CD14-positive monocyte (primary cell): ENCODE results near the gene AVP. TPM values are rescaled to one million over a fixed set of nuclear protein-coding genes. Genes with fewer than 3 reads are reported as not detected.

Experiments used
- DNase-seq, 3 donors: peaks; one replicate each; pipeline ENCODE4 v3.0.0-alpha.2; 2011 to 2022
- H2AFZ ChIP-seq: 2 replicates; pipeline ENCODE4 v1.6.0; 2012; ENCODE audit warnings: mild to moderate bottlenecking, low read depth, low read length, inconsistent platforms; ENCODE audit not compliant: insufficient read depth, poor library complexity, severe bottlenecking
- H3K27ac ChIP-seq, 2 donors: 1 replicate in 1 of 2; 2 replicates in 1 of 2; pipeline ENCODE4 v1.5.1; 2012 to 2013; ENCODE audit warnings: low read length in 2 of 2, control low read depth in 1 of 2, inconsistent platforms in 1 of 2, low read depth in 1 of 2, mild to moderate bottlenecking in 1 of 2
- H3K27me3 ChIP-seq, 2 donors: one replicate each; pipeline versions ENCODE4 v1.6.0 to v1.6.1; 2011 to 2013; ENCODE audit warnings: low read length in 2 of 2; ENCODE audit not compliant: control insufficient read depth in 2 of 2, insufficient read depth in 2 of 2
- H3K36me3 ChIP-seq, 2 donors: replicated peaks in 1 of 2; 1 replicate in 1 of 2; 2 replicates in 1 of 2; pipeline versions ENCODE4 v1.5.1 to v1.6.1; 2012 to 2013; ENCODE audit warnings: low read length in 2 of 2, control low read depth in 1 of 2, inconsistent platforms in 1 of 2, mild to moderate bottlenecking in 1 of 2; ENCODE audit not compliant: insufficient read depth in 2 of 2, control insufficient read depth in 1 of 2
- H3K4me1 ChIP-seq, 2 donors: 1 replicate in 1 of 2; 2 replicates in 1 of 2; pipeline versions ENCODE4 v1.5.1 to v1.6.1; 2012 to 2013; ENCODE audit warnings: low read length in 2 of 2, control low read depth in 1 of 2, inconsistent platforms in 1 of 2, mild to moderate bottlenecking in 1 of 2, moderate library complexity in 1 of 2; ENCODE audit not compliant: insufficient read depth in 2 of 2, control insufficient read depth in 1 of 2
- H3K4me2 ChIP-seq: replicated peaks from 2 replicates; pipeline ENCODE3; 2012; ENCODE audit warnings: low read length, moderate library complexity, mild to moderate bottlenecking; ENCODE audit not compliant: poor library complexity, severe bottlenecking; ENCODE audit errors: extremely low read depth
- H3K4me3 ChIP-seq, 3 experiments: fragments of 200-600 bp in 1 of 3; sonication (generic) in 1 of 3; replicated peaks in 1 of 3; 1 replicate in 2 of 3; 2 replicates in 1 of 3; pipeline ENCODE4 v1.5.1; 2011 to 2013; ENCODE audit warnings: low read length in 3 of 3, mild to moderate bottlenecking in 3 of 3, control low read depth in 2 of 3, low read depth in 2 of 3, inconsistent platforms in 1 of 3, moderate library complexity in 1 of 3
- H3K79me2 ChIP-seq: 2 replicates; pipeline ENCODE4 v1.6.0; 2012; ENCODE audit warnings: mild to moderate bottlenecking, control low read depth, inconsistent platforms, low read length, moderate library complexity; ENCODE audit not compliant: insufficient read depth
- H3K9ac ChIP-seq: 2 replicates; pipeline ENCODE4 v1.6.0; 2017; ENCODE audit warnings: low read length, mild to moderate bottlenecking; ENCODE audit not compliant: insufficient read depth, poor library complexity, severe bottlenecking
- H3K9me3 ChIP-seq, 2 donors: replicated peaks in 1 of 2; 1 replicate in 1 of 2; 2 replicates in 1 of 2; pipeline versions ENCODE4 v1.5.1 to v1.6.1; 2012 to 2013; ENCODE audit warnings: low read length in 2 of 2, control low read depth in 1 of 2; ENCODE audit not compliant: control insufficient read depth in 1 of 2, insufficient read depth in 1 of 2
- H4K20me1 ChIP-seq: 2 replicates; pipeline ENCODE4 v1.6.0; 2012; ENCODE audit warnings: mild to moderate bottlenecking, low read length, control low read depth, moderate library complexity; ENCODE audit not compliant: insufficient read depth
- H3K27ac Mint-ChIP-seq, 7 donors: one replicate each; pipeline ENCODE4 v1.8.0; 2020; ENCODE audit warnings: mild to moderate bottlenecking in 7 of 7, mixed read lengths in 7 of 7, moderate library complexity in 6 of 7, inconsistent platforms in 2 of 7
- H3K27me3 Mint-ChIP-seq, 3 donors: one replicate each; pipeline ENCODE4 v1.8.0; 2021 to 2022; ENCODE audit warnings: low read depth in 3 of 3, mild to moderate bottlenecking in 3 of 3, mixed read lengths in 3 of 3, moderate library complexity in 3 of 3, inconsistent platforms in 1 of 3
- H3K36me3 Mint-ChIP-seq, 2 donors: one replicate each; pipeline ENCODE4 v1.8.0; 2020; ENCODE audit warnings: mixed read lengths in 2 of 2, inconsistent platforms in 1 of 2, mild to moderate bottlenecking in 1 of 2
- H3K4me1 Mint-ChIP-seq: one replicate; pipeline ENCODE4 v1.8.0; 2020; ENCODE audit warnings: mild to moderate bottlenecking, mixed read lengths
- H3K4me3 Mint-ChIP-seq, 2 donors: one replicate each; pipeline ENCODE4 v1.8.0; 2020; ENCODE audit warnings: mild to moderate bottlenecking in 2 of 2, mixed read lengths in 2 of 2, moderate library complexity in 1 of 2
- H3K9me3 Mint-ChIP-seq, 7 donors: one replicate each; pipeline ENCODE4 v1.8.0; 2020 to 2022; ENCODE audit warnings: mixed read lengths in 7 of 7, mild to moderate bottlenecking in 6 of 7, moderate library complexity in 6 of 7, inconsistent platforms in 2 of 7
- WGBS: methylation state at CpG from one replicate; pipeline ENCODE4 v1.1.5; 2013; ENCODE audit warnings: missing lambda C conversion rate; ENCODE audit not compliant: insufficient coverage; 5-methylcytosine and 5-hydroxymethylcytosine counted together
- intact Hi-C, 2 donors: fragments of 100-400 bp; cut with micrococcal nuclease; formaldehyde crosslinking; loops; one replicate each; pipeline versions ENCODE4 v1.15.0 to v1.15.1; 2023
- polyA plus RNA-seq, 3 donors: library from polyadenylated mRNA; depleted of rRNA in 1 of 3; unstranded in 2 of 3; stranded (reverse) in 1 of 3; fragments of 300-500 nt in 2 of 3; fragments of >200 nt in 1 of 3; fragmentation: Illumina TruSeq in 2 of 3; gene quantifications; 1 replicate in 2 of 3; 2 replicates in 1 of 3; pipeline ENCODE4 v1.2.3, GENCODE V29; 2012 to 2021
- TF ChIP-seq, protein P1 (sequence below): fragments of 200-600 bp; IDR thresholded peaks from one replicate; pipeline ENCODE4 v1.8.0; 2022; ENCODE audit warnings: antibody characterized with exemption, mild to moderate bottlenecking

Gene AVP
- polyA plus RNA-seq, 3 donors, result not detected

GRCh38 chr20:3121955-3122610 is 37.6 kb upstream of the AVP start:
- Histone ChIP-seq H3K79me2 (no peaks in the 10 kb centered on the region), H3K9ac (no peak overlapping the region), H3K4me3 (no peak overlapping the region), H3K4me1 (peaks cover 2 to 4% of the 10 kb centered on the region in 2 donors), H4K20me1 (peaks cover 7% of the 10 kb centered on the region), H3K36me3 (peaks cover 33 to 54% of the 10 kb centered on the region in 2 donors), H3K27ac (no peak overlapping the region), H2AFZ (no peak overlapping the region), H3K4me2 (no peak overlapping the region), H3K9me3 (peaks cover 37 to 38% of the 10 kb centered on the region in 2 donors), H3K27me3 (no peaks in the 10 kb centered on the region)
- H3K27me3 Mint-ChIP-seq, result peaks cover 0 to 2% (median 0%) of the 10 kb centered on the region in 3 donors
- intact Hi-C loops, result no loop called here
- TF ChIP-seq, protein P1, sequence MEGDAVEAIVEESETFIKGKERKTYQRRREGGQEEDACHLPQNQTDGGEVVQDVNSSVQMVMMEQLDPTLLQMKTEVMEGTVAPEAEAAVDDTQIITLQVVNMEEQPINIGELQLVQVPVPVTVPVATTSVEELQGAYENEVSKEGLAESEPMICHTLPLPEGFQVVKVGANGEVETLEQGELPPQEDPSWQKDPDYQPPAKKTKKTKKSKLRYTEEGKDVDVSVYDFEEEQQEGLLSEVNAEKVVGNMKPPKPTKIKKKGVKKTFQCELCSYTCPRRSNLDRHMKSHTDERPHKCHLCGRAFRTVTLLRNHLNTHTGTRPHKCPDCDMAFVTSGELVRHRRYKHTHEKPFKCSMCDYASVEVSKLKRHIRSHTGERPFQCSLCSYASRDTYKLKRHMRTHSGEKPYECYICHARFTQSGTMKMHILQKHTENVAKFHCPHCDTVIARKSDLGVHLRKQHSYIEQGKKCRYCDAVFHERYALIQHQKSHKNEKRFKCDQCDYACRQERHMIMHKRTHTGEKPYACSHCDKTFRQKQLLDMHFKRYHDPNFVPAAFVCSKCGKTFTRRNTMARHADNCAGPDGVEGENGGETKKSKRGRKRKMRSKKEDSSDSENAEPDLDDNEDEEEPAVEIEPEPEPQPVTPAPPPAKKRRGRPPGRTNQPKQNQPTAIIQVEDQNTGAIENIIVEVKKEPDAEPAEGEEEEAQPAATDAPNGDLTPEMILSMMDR, result no peak
- H3K4me3 Mint-ChIP-seq, result no peak overlapping the region
- peaks cover 50 to 69% of the 10 kb centered on the region in 2 donors for H3K36me3 Mint-ChIP-seq
- 97% methylated on average over 8 of the region's 12 CpGs for WGBS
- peak overlapping the region in 1 of 7 donors; percentile 58 for H3K27ac Mint-ChIP-seq
- no peak for DNase-seq
- H3K9me3 Mint-ChIP-seq, result peaks cover 31 to 51% (median 42%) of the 10 kb centered on the region in 7 donors
- peaks cover 4% of the 10 kb centered on the region for H3K4me1 Mint-ChIP-seq

DNA sequence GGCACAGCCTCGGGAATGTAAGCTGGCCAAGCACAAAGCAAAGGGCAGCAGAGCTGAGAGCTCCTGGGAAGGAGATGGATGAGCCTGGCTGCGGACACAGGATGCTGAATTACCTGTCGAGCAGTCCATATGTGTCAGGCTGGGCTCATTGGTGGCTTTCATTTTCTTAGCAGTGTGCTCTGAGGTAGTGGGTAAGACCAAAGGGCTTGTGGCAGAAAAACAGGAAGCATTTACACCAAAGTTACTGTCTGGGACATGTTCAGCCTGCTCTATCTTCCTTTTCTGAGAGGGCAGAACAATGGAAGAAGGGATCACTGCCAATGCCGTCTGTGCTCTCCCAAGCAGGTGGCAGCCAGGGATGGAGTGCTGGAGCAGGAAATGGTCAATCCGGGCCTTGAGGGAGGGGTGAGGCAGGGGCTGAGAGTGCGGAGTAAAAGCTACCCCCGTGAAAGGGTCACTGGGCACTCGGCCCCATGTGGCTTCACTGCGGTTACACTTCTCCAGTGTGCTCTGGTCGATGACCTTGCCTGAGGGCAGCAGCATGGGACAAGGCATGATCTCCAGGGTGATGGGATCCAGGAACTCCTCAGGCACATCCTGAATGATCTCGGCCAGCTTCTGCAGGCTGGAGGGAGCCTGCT is 36.9 kb upstream of the AVP start:
- Histone ChIP-seq H3K9ac (no peak overlapping the region), H3K27ac (peak overlapping the region in 1 of 2 donors; percentile 6), H3K79me2 (no peaks in the 10 kb centered on the region), H3K27me3 (no peaks in the 10 kb centered on the region), H3K9me3 (peaks cover 34 to 37% of the 10 kb centered on the region in 2 donors), H3K4me1 (peaks cover 2 to 4% of the 10 kb centered on the region in 2 donors), H4K20me1 (peaks cover 11% of the 10 kb centered on the region), H3K4me2 (no peak overlapping the region), H3K4me3 (no peak overlapping the region), H2AFZ (no peak overlapping the region), H3K36me3 (peaks cover 33 to 56% of the 10 kb centered on the region in 2 donors)
- WGBS, result 58% methylated on average over 11 of the region's 11 CpGs
- Mint-ChIP-seq H3K9me3 (peaks cover 31 to 44% (median 37%) of the 10 kb centered on the region in 7 donors), H3K4me3 (no peak overlapping the region), H3K36me3 (peaks cover 51 to 70% of the 10 kb centered on the region in 2 donors), H3K27ac (peak overlapping the region in 6 of 7 donors; percentile 27 to 66 (median 42)), H3K27me3 (peaks cover 0 to 2% (median 0%) of the 10 kb centered on the region in 3 donors), H3K4me1 (peaks cover 4% of the 10 kb centered on the region)
- TF ChIP-seq, protein P1, result no peak
- DNase-seq, result no peak
- intact Hi-C loops, result no loop called here
